LNCaP clone FGC (cell line): ENCODE measurements around the gene COL4A2.

Experiments used
- DNase-seq: peaks from one replicate; pipeline ENCODE4 v3.0.0-alpha.2; 2011; ENCODE audit warnings: low read depth
- H3K4me3 ChIP-seq: 2 replicates; pipeline ENCODE4 v1.5.1; 2011; ENCODE audit warnings: mild to moderate bottlenecking, low read depth, low read length, control low read depth
- TF ChIP-seq, protein P1 (sequence below): IDR thresholded peaks from 2 replicates; pipeline ENCODE4 v1.5.1; 2012; ENCODE audit warnings: mild to moderate bottlenecking; ENCODE audit not compliant: control insufficient read depth, insufficient read depth; ENCODE audit errors: extremely low read depth

COL4A2 gene

DNA sequence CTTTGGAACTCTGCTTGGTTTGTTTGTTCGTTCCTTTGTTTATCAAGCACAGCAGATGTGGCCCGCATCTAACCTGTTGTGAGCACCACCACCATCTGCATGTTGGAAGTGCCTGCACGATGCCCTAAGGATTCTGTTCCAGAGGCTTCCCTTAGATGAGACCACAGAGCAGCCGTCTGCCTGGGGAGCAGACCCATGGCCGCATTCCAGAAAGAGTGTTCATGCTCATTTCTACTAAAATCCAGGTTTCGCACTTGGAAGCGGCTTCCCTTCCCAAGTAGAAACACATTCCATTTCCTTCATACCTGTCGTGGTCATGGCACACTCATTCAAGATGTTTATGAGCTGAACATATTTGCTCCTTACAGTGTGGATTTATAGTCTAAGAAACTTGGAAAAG, 27.2 kb downstream of the COL4A2 start:
- no peak overlapping the region for H3K4me3 ChIP-seq
- TF ChIP-seq, protein P1, sequence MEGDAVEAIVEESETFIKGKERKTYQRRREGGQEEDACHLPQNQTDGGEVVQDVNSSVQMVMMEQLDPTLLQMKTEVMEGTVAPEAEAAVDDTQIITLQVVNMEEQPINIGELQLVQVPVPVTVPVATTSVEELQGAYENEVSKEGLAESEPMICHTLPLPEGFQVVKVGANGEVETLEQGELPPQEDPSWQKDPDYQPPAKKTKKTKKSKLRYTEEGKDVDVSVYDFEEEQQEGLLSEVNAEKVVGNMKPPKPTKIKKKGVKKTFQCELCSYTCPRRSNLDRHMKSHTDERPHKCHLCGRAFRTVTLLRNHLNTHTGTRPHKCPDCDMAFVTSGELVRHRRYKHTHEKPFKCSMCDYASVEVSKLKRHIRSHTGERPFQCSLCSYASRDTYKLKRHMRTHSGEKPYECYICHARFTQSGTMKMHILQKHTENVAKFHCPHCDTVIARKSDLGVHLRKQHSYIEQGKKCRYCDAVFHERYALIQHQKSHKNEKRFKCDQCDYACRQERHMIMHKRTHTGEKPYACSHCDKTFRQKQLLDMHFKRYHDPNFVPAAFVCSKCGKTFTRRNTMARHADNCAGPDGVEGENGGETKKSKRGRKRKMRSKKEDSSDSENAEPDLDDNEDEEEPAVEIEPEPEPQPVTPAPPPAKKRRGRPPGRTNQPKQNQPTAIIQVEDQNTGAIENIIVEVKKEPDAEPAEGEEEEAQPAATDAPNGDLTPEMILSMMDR = no peak
- no peak for DNase-seq

DNA sequence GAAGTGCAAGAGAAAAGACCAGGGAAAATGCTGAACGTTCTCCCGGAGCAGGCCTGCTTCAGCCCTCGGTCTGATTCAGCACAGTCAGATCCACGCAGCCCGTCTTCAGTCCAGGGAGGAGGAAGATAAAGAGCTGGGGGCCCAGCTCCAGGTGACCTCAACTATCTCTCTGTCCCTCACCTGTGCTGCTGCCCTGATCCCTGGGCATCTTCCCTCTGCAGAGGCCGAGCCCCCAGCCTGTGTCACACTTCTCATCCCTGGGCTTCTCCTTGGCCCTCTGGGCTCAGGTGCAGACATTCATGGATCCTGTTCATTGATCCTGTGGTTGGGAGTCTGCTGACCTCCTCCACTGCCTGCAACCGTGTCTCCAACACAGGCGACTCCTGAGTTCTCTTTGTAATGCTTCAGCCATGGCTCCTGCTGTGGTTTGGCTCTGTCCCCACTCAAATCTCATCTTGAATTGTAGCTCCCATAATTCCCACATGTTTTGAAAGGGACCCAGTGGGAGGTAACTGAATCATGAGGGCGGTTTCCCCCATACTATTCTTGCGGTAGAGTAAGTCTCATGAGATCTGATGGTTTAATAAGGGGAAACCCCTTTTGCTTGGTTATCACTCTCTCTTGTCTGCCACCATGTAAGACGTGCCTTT, 27.9 kb downstream of the COL4A2 start:
- DNase-seq = no peak
- TF ChIP-seq, protein P1 = no peak

DNA sequence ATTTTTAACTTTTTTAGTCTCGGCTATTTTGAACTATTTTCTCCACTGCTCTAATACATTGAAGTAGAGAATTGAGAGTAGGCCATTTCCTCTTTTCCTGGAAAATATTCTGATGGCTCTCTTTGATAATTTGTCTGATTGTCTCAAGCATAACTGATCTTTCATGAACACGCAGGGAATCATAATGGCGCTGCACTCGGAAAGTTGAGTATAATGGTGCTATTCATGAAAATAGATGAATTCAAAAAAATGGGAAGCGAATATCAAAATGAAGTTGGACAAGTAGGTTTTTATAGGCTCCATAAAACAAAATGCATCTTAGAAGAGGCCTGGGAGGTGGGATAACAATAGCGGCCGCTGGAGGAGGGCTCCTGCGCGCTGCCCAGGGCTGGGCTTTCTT, 29.0 kb downstream of the COL4A2 start:
- no peak overlapping the region for H3K4me3 ChIP-seq
- DNase-seq = no peak
- TF ChIP-seq, protein P1 = no peak

More for the DNA sequence above, 27.9 kb downstream of the COL4A2 start:
- no peak overlapping the region for H3K4me3 ChIP-seq

DNA sequence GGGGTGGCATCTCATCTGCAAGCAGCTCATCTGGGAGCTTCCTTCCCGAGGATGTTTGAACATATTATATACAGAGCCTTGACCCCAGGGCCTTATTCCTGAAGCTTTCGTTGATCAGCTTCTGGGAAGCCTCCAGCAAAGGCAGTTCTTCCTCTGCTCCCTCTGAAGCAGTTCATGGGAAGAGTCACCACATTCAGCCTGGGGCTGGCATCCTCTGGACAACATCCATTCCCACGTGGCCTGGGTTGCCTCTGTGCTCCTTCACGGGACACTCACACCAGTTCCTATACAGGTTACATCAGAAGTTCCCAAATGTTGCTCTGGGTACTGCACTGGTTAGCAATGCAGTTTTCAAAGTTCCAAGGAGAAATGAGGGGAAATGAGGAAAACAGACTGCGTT, 29.6 kb downstream of the COL4A2 start:
- DNase-seq = no peak
- TF ChIP-seq, protein P1 = no peak
- H3K4me3 ChIP-seq = no peak overlapping the region

DNA sequence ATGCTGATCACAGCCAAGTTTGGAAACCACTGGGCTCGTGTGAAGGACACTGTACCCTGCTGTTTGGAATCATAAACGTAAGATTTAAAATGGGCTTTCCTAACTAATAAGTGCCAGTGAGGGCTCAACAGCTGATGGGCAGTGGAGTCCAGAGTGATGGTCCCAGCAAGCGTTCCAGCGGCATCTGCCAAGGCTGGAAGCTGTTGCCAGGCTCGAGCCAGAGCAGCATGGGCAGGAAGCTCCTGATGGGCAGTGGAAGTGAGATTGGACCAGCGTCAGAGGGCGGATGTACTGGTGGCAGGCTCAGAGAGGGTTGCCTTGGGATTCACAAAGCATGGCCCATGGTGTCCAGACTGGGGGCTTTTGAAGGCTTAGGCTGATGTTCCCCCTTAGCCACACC, 30.2 kb downstream of the COL4A2 start:
- no peak overlapping the region for H3K4me3 ChIP-seq
- DNase-seq = no peak
- TF ChIP-seq, protein P1 = no peak

DNA sequence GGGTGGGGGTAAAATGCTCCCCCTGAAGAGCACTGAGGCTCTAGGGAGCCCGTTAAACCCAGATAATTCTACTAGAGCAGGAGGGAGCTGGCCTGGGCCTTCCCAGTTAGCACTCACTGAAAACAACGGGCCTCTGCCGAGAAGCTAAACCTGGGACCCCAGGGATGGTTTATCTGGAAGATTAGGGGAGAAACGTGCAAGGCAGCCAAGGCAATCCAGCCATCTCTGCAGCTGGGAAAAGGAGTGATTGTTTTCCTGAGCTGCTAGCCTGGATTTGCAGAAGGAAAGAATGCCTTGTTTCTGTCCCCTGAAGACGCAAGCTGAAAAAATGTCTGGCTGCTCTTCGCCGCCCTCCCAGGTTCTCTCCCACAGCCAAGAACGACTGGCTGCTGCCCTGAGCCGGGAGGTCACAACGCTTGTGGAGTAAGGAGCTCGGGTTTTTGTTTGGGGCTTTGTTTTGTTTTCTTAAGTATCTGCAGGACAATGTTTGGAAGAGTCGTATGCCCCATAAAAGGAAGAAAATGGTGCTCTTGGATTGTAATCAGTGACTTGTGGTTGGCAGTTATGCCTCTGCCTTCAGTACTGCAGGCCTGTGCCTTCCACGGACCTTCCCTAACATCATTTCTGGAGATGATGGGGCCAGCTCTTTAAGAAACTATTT, 31.5 kb downstream of the COL4A2 start:
- no peak for DNase-seq
- TF ChIP-seq, protein P1 = no peak

More for the DNA sequence above, 31.5 kb downstream of the COL4A2 start:
- no peak overlapping the region for H3K4me3 ChIP-seq
